Measurements from ENCODE around the gene SYT14. TPM values are rescaled to one million over a fixed set of nuclear protein-coding genes. Genes with fewer than 3 reads are reported as not detected.

Gene SYT14
- total RNA-seq, 4 donors from 2014 or later, result 0.98 to 4.2 (median 2.0) TPM

- TF ChIP-seq POLR2A (IDR thresholded peaks at IDR 0.05), result no peak
- no peak for TF ChIP-seq EP300 (IDR thresholded peaks at IDR 0.05)
- no peak for TF ChIP-seq CTCF (IDR thresholded peaks at IDR 0.05)
- Histone ChIP-seq H3K36me3 (no peaks in the 10 kb centered on the region), H3K4me1 (no peaks in the 10 kb centered on the region), H3K4me3 (no peak overlapping the region), H3K9me3 (no peaks in the 10 kb centered on the region), H3K27me3 (no peaks in the 10 kb centered on the region), H3K27ac (no peak overlapping the region)
- no peak for DNase-seq (ENCODE audit: low spot score in 2 of 2)
- 25 to 41% methylated on average over 1 of the region's 1 CpG for WGBS, 2 donors
These were observed 124.0 kb downstream of the SYT14 start for GRCh38 chr1:210061992-210062391.

DNA sequence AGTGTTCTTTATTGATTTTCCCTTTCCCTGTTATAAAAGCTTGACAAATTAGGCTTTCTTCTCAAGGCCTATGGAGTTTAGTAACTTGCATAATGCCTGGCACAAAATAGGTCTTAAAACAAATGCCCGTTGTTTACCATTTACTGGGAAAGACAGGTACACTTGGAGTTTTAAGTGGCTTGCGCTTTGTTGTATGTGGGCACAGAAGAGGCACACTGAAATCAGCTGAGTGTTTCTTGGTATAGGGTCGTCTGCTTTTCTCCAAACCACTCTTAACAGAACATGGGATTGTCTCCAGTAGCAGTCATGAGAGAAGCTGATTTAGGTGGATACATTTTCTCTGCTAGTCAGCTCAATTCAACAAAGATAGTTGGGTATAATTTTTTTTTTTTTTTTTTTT lies 132.5 kb downstream of the SYT14 start:
- WGBS, 2 donors, result 66 to 77% methylated on average over 3 of the region's 3 CpGs

DNA sequence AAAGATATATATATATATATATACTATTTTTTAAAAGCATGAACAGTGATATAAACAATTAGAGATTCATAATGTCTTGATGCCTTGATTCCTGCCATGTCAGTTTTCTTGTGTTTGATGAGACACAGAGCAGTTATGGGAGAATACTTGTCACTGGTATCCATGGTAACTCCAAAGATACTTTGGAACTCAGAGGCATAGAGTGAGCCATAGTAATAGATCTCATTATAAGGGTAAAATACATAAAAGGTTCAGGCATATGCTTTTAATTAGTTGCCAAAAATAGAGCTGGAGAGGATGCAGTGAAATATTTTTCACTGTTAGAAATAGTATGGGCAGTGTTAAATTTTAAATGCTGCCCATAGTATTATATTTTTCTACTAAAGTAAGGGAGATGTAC lies 134.1 kb downstream of the SYT14 start:
- Histone ChIP-seq H3K36me3 (no peaks in the 10 kb centered on the region), H3K4me3 (no peak overlapping the region), H3K27me3 (no peaks in the 10 kb centered on the region), H3K4me1 (no peaks in the 10 kb centered on the region), H3K9me3 (no peaks in the 10 kb centered on the region), H3K27ac (no peak overlapping the region)
- no peak for DNase-seq (ENCODE audit: low spot score in 2 of 2)
- no peak for TF ChIP-seq EP300 (IDR thresholded peaks at IDR 0.05)
- TF ChIP-seq CTCF (IDR thresholded peaks at IDR 0.05), result no peak
- no peak for TF ChIP-seq POLR2A (IDR thresholded peaks at IDR 0.05)

More for the DNA sequence above, 132.5 kb downstream of the SYT14 start:
- H3K4me3 ChIP-seq, result no peak overlapping the region
- H3K36me3 ChIP-seq, result no peaks in the 10 kb centered on the region
- H3K4me1 ChIP-seq, result no peaks in the 10 kb centered on the region
- no peaks in the 10 kb centered on the region for H3K27me3 ChIP-seq
- DNase-seq (ENCODE audit: low spot score in 2 of 2), result no peak
- TF ChIP-seq CTCF (IDR thresholded peaks at IDR 0.05), result no peak
- no peak for TF ChIP-seq POLR2A (IDR thresholded peaks at IDR 0.05)
- TF ChIP-seq EP300 (IDR thresholded peaks at IDR 0.05), result no peak
- no peaks in the 10 kb centered on the region for H3K9me3 ChIP-seq
- H3K27ac ChIP-seq, result no peak overlapping the region

DNA sequence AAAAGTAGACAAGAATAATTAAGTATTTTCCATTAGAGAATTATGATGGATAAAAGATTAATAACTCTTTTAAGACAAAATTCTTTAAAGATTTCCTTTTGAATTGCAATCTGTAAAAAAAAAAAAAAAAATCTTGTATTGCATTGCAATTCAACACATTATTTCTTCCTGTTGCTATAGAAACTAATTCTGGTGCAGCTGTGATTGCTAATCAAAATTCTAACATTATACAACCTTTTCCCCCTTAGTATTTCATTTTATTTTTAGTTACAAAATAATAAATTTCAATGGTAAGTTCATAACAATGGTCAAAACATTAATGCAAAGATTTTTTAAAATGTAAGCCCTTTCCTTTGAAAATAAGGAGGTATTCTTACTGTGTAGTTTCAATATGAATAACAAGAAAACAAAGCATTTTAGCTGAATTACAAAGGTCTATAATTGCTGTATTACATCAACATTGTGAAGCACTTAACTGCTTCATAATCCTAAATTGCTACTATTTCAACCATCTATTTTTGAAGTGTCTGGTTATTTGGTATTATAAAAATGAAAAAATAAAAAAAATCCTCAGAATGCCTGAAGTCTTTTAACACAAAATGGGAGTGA lies 135.0 kb downstream of the SYT14 start:
- TF ChIP-seq EP300 (IDR thresholded peaks at IDR 0.05), result no peak
- TF ChIP-seq CTCF (IDR thresholded peaks at IDR 0.05), result no peak
- no peak for TF ChIP-seq POLR2A (IDR thresholded peaks at IDR 0.05)
- Histone ChIP-seq H3K9me3 (no peaks in the 10 kb centered on the region), H3K4me1 (no peaks in the 10 kb centered on the region), H3K27ac (no peak overlapping the region), H3K4me3 (no peak overlapping the region), H3K27me3 (no peaks in the 10 kb centered on the region), H3K36me3 (no peaks in the 10 kb centered on the region)
- no peak for DNase-seq (ENCODE audit: low spot score in 2 of 2)

GRCh38 chr1:210074904-210075303 lies 136.9 kb downstream of the SYT14 start:
- H3K9me3 ChIP-seq, result no peaks in the 10 kb centered on the region
- TF ChIP-seq CTCF (IDR thresholded peaks at IDR 0.05) (no peak), EP300 (IDR thresholded peaks at IDR 0.05) (no peak), POLR2A (IDR thresholded peaks at IDR 0.05) (no peak)

More at GRCh38 chr1:210074904-210075303, 136.9 kb downstream of the SYT14 start:
- Histone ChIP-seq H3K4me1 (no peaks in the 10 kb centered on the region), H3K36me3 (no peaks in the 10 kb centered on the region), H3K4me3 (no peak overlapping the region), H3K27ac (no peak overlapping the region), H3K27me3 (no peaks in the 10 kb centered on the region)
- DNase-seq (ENCODE audit: low spot score in 2 of 2), result no peak
- 63 to 65% methylated on average over 16 of the region's 16 CpGs for WGBS, 2 donors

Measured in tibial nerve (tissue), 4 donors.